ENCODE results near the gene MSLN.

DNA sequence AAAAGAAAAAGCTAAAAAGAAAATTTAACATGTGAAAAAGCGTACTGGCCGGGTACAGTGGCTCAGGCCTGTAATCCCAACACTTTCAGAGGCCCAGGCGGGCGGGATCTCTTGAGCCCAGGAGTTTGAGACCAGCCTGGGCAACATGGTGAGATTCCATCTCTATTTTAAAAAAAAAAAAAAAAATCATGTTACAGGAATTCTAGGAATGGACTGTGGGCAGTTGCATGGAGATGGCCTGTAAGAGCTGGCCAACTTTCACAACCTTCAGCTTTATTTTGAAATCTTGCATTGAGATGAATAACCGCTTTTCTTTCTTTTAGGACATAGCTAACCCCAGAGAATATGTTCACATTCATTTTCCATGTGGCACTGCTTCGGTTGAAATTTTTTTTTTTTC lies 11.5 kb upstream of the MSLN start:
- TF ChIP-seq, protein P1, sequence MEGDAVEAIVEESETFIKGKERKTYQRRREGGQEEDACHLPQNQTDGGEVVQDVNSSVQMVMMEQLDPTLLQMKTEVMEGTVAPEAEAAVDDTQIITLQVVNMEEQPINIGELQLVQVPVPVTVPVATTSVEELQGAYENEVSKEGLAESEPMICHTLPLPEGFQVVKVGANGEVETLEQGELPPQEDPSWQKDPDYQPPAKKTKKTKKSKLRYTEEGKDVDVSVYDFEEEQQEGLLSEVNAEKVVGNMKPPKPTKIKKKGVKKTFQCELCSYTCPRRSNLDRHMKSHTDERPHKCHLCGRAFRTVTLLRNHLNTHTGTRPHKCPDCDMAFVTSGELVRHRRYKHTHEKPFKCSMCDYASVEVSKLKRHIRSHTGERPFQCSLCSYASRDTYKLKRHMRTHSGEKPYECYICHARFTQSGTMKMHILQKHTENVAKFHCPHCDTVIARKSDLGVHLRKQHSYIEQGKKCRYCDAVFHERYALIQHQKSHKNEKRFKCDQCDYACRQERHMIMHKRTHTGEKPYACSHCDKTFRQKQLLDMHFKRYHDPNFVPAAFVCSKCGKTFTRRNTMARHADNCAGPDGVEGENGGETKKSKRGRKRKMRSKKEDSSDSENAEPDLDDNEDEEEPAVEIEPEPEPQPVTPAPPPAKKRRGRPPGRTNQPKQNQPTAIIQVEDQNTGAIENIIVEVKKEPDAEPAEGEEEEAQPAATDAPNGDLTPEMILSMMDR (IDR thresholded peaks at IDR 0.05 in 8 of 11, conservative IDR thresholded peaks at IDR 0.05 in 3 of 11) = no peak
- TF ChIP-seq POLR2AphosphoS5 (IDR thresholded peaks at IDR 0.05) = no peak
- no peak for TF ChIP-seq POLR2A (IDR thresholded peaks at IDR 0.05)

All from spleen (tissue), 7 donors.